NCI-H2107 treated with DMSO at 0.1 percent for 48 hours (cell line): ENCODE data around the gene MINDY2.
"Not testable (repeated sequence)": the region's sequence is repeated elsewhere in the genome, so short reads cannot be mapped to it uniquely, and the experiment has no call there.

Source experiments
- DNase-seq: peaks from one replicate; lab custom pipeline; 2025; ENCODE audit not compliant: unreplicated experiment; lab: John Stamatoyannopoulos, UW

MINDY2 gene

GRCh38 chr15:58880320-58880719 is 109.2 kb downstream of the MINDY2 start:
- no peak for DNase-seq

GRCh38 chr15:58882243-58882642 is 111.1 kb downstream of the MINDY2 start:
- no peak for DNase-seq

- not testable (repeated sequence) for DNase-seq
Measured at GRCh38 chr15:58883926-58884325, 112.8 kb downstream of the MINDY2 start.

GRCh38 chr15:58886921-58887320 is 115.8 kb downstream of the MINDY2 start:
- DNase-seq = no peak

GRCh38 chr15:58889363-58889762 is 118.3 kb downstream of the MINDY2 start:
- DNase-seq = no peak

- no peak for DNase-seq
Measured at GRCh38 chr15:58898150-58898680, 127.1 kb downstream of the MINDY2 start.

- no peak for DNase-seq
Measured at GRCh38 chr15:58900631-58901030, 129.5 kb downstream of the MINDY2 start.

GRCh38 chr15:58908550-58909309 is 137.6 kb downstream of the MINDY2 start:
- no peak for DNase-seq

GRCh38 chr15:58909616-58910015 is 138.5 kb downstream of the MINDY2 start:
- DNase-seq = no peak

GRCh38 chr15:58910456-58910855 is 139.4 kb downstream of the MINDY2 start:
- no peak for DNase-seq
